GM18519 (cell line): ENCODE results near the gene EFL1.
"Not testable (repeated sequence)": the region's sequence is repeated elsewhere in the genome, so short reads cannot be mapped to it uniquely, and the experiment has no call there.

Source experiments
- ATAC-seq: cut with Tn5 transposase; IDR thresholded peaks from one replicate; pipeline ENCODE4 v1.9.1; 2021; ENCODE audit warnings: mild to moderate bottlenecking, moderate library complexity; ENCODE audit not compliant: unreplicated experiment, low FRiP score

Gene EFL1

GRCh38 chr15:82282386-82282785, 19.9 kb upstream of the EFL1 start:
- ATAC-seq: not testable (repeated sequence)

- not testable (repeated sequence) for ATAC-seq
Measured at GRCh38 chr15:82281276-82281675, 18.7 kb upstream of the EFL1 start.

DNA sequence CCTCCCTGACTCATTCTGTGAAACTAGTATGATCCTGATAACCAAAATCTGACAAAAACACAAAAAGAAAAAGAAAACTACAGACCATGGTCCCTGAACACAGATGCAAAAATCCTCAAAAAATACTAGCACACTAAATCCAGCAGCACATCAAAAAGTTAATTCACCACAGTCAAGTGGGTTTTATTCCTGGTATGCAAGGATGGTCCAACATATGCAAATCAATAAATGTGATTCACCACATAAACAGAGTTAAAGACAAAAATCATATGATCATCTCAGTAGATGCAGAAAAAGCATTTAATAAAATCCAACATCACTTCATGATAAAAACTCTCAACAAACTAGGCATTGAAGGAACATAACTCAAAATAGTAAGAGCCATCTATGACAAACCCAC, 12.9 kb upstream of the EFL1 start:
- ATAC-seq: no peak

GRCh38 chr15:82272154-82272553, 9.6 kb upstream of the EFL1 start:
- ATAC-seq: no peak

DNA sequence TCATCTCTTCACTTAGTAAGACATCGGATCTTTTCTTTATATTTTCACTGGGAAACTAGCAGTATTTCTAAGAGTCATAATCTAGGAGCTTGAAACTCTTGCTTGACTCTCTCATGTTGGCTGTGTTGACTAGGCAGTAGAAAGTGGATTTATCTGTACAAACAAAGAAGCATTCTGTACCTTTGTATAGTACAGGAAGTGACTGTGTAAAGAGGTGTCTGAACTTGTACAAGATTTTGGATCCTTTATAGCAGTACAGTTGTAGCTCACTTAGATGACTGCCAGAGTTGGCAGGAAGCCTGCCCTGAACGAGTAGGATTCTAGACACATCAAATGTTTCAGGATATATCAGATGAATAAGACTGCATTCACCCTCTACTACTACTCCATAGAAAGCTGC, 5.9 kb upstream of the EFL1 start:
- not testable (repeated sequence) for ATAC-seq

DNA sequence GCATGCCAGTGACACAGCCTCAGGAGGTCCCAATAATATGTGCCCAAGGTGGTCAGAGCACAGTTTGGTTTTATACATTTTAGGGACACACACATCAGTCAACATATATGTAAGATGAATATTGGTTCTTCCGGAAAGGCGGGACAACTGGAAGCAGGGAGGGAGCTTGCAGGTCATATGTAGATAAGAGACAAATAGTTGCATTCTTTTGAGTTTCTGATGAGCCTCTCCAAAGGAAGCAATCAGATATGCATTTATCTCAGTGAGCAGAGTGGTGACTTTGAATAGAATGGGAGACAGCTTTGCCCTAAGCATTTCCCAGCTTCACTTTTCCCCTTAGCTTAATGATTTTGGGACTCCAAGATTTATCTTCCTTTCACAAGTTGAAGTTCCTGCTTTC, 4.6 kb upstream of the EFL1 start:
- ATAC-seq: not testable (repeated sequence)

DNA sequence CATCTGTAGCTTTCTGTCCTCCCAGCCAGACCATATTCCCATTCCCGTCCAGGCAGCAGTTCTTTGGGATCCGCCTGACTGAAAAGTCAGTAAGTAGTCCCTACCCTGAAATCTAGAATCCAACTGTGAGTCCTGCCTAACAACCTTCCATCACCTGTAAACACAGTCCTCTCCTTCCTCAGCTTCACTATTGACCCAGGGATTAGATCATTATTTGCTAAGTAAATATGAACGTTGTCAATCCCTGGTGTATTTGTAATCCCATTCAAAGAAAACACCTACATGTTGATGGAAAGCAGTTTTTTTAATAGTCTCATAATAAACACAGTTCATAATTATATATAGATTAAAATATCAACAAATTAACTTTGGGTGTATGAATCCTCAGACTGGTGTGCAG, 816 bp upstream of the EFL1 start:
- ATAC-seq: no peak

DNA sequence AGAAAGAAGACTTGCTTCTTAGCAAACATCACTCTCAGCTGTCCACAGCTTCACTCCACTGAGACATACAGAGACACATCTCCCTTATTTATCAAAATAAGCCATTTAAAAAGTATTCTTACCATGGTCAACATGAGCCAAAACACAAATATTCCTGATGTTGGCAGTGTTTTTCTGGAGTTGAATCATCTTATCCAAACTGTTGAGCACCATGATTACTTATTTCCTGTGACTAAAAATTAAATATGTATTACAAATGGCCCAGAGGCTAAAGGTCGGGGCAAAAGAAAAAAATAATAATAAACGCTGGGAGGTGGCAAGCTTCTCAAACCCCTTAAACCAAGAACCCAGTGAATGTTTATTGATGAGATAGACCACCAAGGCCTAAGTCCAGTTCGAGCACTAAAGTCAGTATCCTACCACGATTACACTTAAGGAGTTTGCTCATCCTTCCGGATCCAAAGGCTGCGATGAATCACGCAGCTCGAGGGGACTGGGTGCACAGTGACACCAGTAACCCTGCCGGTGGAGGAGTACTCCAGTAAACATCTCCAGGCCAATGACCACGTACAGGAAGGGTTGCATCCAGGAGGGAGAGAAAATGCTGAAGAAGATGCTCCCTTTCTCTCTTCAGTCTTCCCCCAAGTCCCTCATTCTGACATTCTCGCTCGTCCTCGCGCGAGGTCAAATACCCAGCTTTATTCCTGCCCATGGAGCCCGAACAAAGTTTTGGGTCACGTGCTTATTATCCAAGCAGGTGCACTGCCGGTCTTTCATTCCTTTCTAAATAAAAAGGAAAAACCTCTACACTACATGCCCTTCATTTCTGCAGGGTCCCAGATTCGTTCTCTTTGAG, 740 bp downstream of the EFL1 start:
- ATAC-seq: peak; percentile 5

DNA sequence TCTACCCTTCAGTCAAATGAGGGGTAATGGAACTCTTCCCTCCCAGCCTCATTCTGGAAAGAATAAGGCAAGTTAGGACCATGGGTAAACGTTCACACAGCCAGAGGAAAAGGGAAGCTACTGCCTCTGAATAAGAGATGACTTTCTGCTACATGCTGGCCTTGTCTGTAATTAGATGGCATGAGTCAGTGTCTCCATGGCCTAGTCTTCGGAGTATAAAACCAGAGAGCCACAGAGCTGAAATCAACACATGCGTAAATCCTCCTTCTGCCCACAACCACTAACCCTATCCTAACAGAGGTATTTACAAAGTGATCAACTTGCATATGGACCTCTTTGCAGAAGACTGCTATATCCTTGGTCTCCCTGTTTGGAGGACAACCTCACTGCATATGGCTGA, 14.3 kb downstream of the EFL1 start:
- not testable (repeated sequence) for ATAC-seq

- not testable (repeated sequence) for ATAC-seq
Measured at GRCh38 chr15:82245956-82246355, 16.6 kb downstream of the EFL1 start.

DNA sequence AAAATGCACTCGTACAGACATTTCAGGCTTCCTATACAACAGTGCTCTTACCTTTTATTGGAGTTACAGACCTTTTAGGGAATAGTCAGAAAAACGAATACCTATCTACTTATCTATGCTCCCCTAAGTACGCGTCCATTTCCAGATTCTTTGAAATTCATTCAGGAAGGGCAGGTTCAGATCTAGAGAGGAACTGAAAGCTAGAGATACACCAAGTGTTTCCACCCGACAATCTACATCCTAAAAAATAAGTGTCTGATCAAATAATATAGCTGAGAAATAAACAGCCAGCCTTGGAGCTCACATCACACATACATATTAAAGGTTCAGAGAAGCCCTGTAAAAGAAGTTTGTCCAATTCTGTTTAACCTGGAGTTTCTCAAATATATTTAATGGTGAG, 18.9 kb downstream of the EFL1 start:
- ATAC-seq: not testable (repeated sequence)

GRCh38 chr15:82241836-82242499, 20.6 kb downstream of the EFL1 start:
- not testable (repeated sequence) for ATAC-seq

DNA sequence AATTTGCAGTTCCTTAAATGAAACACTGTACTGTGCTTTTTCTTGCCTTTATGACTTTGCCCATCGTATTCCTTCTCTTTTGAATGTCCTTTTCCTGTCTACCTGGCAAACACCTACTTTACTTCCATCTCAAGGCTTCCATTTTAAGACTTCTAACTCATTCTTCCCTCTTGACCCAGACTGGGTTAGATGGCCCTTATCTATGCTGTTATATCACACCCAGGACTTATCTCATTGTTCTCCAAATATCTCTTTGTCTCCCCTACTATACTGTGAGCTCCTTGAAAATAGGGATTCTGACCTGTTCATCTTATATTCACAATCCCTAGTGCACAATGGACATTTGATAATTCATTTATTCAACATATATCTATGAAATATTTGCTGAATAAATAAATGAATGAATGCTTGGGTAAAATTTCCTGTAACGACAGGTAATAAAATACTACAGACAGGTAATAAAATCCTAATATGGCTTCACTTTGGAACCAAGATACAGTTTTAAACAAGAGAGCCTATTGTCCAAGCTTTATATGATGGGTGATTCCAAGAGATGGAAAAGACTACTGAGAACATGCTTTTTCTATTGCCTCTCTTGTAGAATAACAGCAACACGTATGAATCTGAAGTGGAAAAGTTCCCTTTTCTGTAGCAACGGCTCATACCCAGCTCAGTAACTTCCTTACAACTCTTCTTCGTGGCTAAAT, 22.7 kb downstream of the EFL1 start:
- ATAC-seq: no peak

DNA sequence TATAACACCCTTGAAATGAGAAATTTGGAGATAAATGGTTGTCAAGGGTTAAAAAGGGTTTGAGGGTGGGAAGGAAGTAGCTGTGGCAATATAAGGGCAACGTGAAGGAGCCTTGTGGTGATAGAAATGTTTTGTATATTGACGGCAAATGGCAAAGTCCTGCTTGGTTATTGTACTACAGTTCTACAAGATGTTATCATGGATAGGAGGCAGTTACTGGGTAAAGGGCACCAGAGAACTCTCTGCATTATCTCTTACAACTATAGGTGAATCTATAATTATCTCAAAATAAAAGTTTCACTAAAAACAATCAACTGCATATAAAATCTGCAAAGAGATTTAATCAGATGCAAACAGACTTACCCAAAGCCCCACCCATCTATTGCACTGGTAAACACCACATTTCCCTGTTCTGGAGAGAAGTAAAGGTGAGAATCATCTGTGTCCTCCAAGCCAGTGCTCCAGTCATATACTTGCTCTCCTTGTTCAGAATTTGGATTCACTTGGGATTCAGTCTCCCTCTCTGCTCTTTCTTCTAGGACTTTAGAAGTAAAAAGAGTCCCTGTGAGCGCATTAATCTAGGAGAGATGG, 24.5 kb downstream of the EFL1 start:
- ATAC-seq: not testable (repeated sequence)

DNA sequence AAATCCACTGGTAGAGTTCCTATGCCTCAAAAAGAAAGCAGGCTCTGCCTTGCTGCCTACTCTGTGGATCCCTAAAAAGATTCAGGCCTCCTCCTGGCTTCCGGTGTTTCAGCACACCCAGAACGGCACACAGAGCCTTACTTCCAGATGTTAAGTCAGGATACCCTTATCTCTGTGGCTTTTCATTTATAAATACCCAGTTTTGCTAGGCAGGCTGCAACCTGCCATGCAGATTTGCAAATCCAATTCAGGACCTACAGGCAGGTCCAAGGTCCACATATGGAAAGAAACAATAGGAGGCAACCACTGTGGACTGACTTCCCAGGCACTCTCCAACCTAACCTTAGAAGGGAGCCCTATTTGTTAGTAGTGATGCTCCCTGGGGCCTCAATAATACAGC, 30.7 kb downstream of the EFL1 start:
- ATAC-seq: no peak

DNA sequence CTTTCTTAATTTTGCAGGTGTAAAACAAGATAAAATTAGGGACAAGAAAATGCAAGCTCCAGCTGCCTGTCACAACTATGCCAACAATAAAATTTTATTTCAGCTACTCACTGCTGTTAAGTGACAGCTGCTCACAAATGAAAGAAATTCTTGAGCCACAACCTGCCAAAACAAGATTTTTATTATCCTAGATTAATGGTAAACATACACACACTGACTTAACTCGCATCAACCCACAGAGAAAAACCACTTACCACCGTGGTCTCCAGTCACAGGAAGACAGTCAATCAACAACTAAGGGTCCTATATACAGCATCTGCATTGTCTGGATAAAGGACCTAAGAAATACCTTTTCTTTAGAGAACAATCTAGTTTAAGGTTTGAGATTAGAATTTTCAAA, 31.3 kb downstream of the EFL1 start:
- ATAC-seq: no peak

- ATAC-seq: no peak
Measured at GRCh38 chr15:82228750-82229149, 33.8 kb downstream of the EFL1 start.

DNA sequence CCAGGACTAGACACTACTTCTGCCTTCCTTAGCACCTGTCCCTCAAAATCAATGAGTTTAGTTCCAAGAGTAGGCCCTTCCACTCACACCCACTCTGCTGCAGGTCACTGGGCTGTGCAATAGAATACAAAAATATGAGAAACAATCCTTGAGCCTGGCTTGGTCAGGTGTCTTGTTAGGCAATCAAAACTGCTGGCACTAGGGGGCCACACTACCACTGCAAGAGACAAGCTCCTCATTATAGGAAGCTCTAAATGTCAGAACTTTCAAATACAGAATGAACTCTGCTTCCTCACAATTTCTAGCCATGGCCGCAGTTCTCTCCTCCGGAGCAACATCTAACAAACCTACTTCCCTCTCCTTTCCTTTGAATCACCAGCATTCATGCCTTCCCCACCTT, 41.0 kb downstream of the EFL1 start:
- ATAC-seq: not testable (repeated sequence)

- ATAC-seq: not testable (repeated sequence)
Measured at GRCh38 chr15:82216092-82216491, 46.4 kb downstream of the EFL1 start.

GRCh38 chr15:82212201-82212600, 50.3 kb downstream of the EFL1 start:
- not testable (repeated sequence) for ATAC-seq

DNA sequence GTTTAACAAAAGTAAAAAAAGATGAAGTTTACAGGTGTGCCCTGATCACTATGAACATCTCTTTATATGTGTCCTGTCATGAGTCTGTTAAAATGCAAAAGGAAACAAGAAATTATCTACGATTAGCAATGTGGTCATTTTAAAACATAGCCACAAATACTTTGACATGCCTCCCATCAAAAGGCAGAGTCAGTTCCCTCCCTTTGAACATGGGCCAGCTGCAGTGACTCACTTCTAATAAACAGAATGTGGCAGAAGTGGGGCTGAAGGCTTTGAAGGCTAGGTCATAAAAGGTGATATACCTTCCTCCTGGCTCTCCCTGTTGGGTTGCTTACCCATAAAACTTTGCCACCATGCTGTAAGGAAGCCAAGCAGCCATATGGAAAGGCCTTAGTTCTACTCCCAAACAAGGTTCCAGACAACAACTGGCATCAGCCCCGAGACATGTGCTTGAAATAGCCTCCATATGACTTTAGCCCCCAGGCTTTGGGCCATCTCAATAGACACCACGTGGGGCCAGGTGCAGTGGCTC, 52.4 kb downstream of the EFL1 start:
- ATAC-seq: not testable (repeated sequence)
